ENCODE results near the gene TTLL5.

- TF ChIP-seq CTCF (IDR thresholded peaks at IDR 0.05) = no peak
- no peak for TF ChIP-seq RFX5 (IDR thresholded peaks at IDR 0.05; ENCODE audit: low read length)
- TF ChIP-seq MAX (IDR thresholded peaks at IDR 0.05; ENCODE audit: low read depth) = peak; percentile 38; the same call in 1 of the 2 replicates
- TF ChIP-seq RAD21 (IDR thresholded peaks at IDR 0.05; ENCODE audit: low read length) = no peak
- TF ChIP-seq FOXM1 (IDR thresholded peaks at IDR 0.05; ENCODE audit: low read depth) = no peak
- no peak for TF ChIP-seq GATA2 (CRISPR knock-in tag; IDR thresholded peaks at IDR 0.05)
- TF ChIP-seq POLR2AphosphoS5 (IDR thresholded peaks at IDR 0.05; ENCODE audit: low read depth, low read length) = peak; percentile 32; the same call in 1 of the 2 replicates
Observed at GRCh38 chr14:75879031-75879430, 218.0 kb downstream of the TTLL5 start.

Measured in SK-N-SH (cell line).